SJCRH30 (cell line): ENCODE measurements around the gene THSD4. TPM values are rescaled to one million over a fixed set of nuclear protein-coding genes. Genes with fewer than 3 reads are reported as not detected.
A peak's percentile ranks its signal among the peaks of the same experiment; 100 is the strongest.
"Not testable (repeated sequence)": the region's sequence is repeated elsewhere in the genome, so short reads cannot be mapped to it uniquely, and the experiment has no call there.

ENCODE experiments used
- DNase-seq, 2 experiments: peaks; one replicate each; pipeline ENCODE4 v3.0.0-alpha.2; 2015 to 2020
- H3K27ac ChIP-seq: fragments of 250-450 bp; sonication (Bioruptor Pico); 2 replicates; pipeline ENCODE4 v1.5.1; 2020; ENCODE audit warnings: mild to moderate bottlenecking, moderate library complexity
- H3K27me3 ChIP-seq: fragments of 250-450 bp; sonication (Bioruptor Pico); 2 replicates; pipeline ENCODE4 v1.5.1; 2020; ENCODE audit warnings: mild to moderate bottlenecking, moderate library complexity
- H3K36me3 ChIP-seq: fragments of 250-450 bp; sonication (Bioruptor Pico); 2 replicates; pipeline ENCODE4 v1.5.1; 2020; ENCODE audit warnings: mild to moderate bottlenecking, moderate library complexity
- H3K4me1 ChIP-seq: fragments of 250-450 bp; sonication (Bioruptor Pico); 2 replicates; pipeline ENCODE4 v1.5.1; 2020; ENCODE audit warnings: mild to moderate bottlenecking, moderate library complexity
- H3K4me3 ChIP-seq: fragments of 250-450 bp; sonication (Bioruptor Pico); 2 replicates; pipeline ENCODE4 v1.5.1; 2020; ENCODE audit warnings: mild to moderate bottlenecking, moderate library complexity
- H3K9me3 ChIP-seq: fragments of 250-450 bp; sonication (Bioruptor Pico); replicated peaks from 2 replicates; pipeline ENCODE4 v1.5.1; 2020; ENCODE audit warnings: mild to moderate bottlenecking, moderate library complexity
- total RNA-seq: library from RNA; depleted of rRNA; stranded (reverse); fragments of >200 nt; shearing (Covaris generic); gene quantifications from 2 replicates; pipeline ENCODE4 v1.2.3, GENCODE V29; 2014

The THSD4 gene
- total RNA-seq, 1 experiment from 2014 or later = 20.7 TPM

GRCh38 chr15:71718116-71718910 is 603.0 kb downstream of the THSD4 start:
- Histone ChIP-seq H3K27me3 (no peaks in the 10 kb centered on the region), H3K4me1 (peaks cover 11% of the 10 kb centered on the region), H3K36me3 (peaks cover 3% of the 10 kb centered on the region; the same call in 1 of the 2 replicates), H3K27ac (no peak overlapping the region), H3K4me3 (no peak overlapping the region), H3K9me3 (0 out of 2 replicates have a peak, but pooled peaks cover 2% of the 10 kb centered on the region)
- DNase-seq = no peak

DNA sequence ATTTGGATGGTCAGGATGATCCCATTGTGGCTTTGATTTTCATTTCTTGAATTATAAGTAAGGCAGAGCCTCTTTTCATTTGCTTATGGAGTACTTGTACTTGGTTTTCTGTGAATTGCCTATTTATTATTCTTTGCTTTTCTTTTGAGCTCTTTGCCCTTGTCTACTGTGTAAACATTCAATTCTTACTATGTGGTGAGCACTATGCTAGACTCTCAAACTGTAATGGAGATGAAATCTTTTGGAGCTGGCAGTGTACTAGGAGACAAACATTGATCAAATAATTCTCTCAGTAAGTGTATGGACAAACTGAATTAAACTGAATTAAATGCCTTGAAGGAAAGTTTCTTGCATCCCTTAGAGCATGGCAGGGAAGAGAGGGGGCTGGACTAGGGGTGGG is 608.1 kb downstream of the THSD4 start:
- Histone ChIP-seq H3K4me1 (no peaks in the 10 kb centered on the region), H3K36me3 (peaks cover 3% of the 10 kb centered on the region; the same call in 1 of the 2 replicates), H3K27ac (no peak overlapping the region), H3K9me3 (0 out of 2 replicates have a peak, but pooled peaks cover 2% of the 10 kb centered on the region), H3K27me3 (no peaks in the 10 kb centered on the region), H3K4me3 (no peak overlapping the region)
- DNase-seq = no peak

DNA sequence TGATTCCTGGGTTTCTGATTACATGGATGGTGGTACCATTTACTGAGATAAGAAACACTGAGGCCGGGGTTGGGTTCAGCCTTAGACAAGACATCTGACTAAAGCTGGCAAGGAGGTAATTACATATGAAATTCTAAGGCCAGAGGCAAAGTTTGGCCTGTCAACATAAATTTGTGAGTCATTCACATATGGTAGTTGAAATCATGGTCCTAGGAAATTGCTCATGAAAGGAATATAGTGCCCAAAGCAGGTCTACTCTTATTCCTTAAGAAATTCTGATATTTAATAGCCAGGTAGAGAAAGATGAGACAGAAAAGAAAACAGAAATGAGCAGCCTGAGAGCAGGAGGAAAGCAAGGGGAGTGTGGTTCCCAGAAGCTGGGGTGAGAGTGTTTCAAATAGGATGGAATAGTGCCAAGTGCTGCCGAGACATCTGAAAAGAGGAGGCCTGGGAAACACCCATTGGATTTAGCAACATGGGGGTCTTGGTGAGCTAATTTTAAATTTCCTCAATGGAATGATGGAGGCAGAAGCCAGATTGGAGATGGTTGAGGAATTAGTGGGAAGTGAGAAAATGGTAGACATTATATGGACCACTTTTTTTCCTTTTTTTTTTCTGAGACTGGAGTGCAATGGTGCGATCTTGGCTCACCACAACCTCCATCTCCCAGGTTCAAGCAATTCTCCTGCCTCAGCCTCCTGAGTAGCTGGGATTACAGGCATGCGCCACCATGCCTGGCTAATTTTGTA is 610.1 kb downstream of the THSD4 start:
- H3K36me3 ChIP-seq, DNase-seq, H3K27ac ChIP-seq, H3K9me3 ChIP-seq, H3K27me3 ChIP-seq, H3K4me3 ChIP-seq: not testable (repeated sequence)
- peaks cover 13% of the 10 kb centered on the region for H3K4me1 ChIP-seq

- no peak for DNase-seq
- H3K4me1 ChIP-seq = peaks cover 17% of the 10 kb centered on the region
Measured at GRCh38 chr15:71728881-71729280, 613.6 kb downstream of the THSD4 start.

DNA sequence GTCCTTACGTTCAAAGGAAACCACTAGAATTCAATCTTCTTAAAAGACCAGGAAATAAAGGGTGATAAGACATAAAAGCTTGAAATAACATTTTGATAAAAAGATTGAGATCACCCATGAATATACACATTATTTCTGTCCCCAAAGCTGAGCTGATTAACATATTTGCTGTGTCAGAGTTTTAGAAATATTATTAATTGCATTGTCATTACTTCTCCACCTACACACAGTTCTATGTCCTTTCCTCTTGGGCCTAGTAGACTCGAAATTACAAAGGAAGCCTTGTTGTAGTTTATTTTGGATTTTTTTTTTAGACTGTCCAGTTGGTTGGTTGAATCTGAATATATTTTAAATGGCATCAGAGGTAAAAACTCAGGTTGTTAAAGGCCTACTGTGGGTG is 614.0 kb downstream of the THSD4 start:
- no peak overlapping the region for H3K4me3 ChIP-seq
- peaks cover 17% of the 10 kb centered on the region for H3K4me1 ChIP-seq
- no peaks in the 10 kb centered on the region for H3K9me3 ChIP-seq
- H3K27ac ChIP-seq = no peak overlapping the region; the same call in 1 of the 2 replicates
- H3K36me3 ChIP-seq = no peaks in the 10 kb centered on the region
- no peaks in the 10 kb centered on the region for H3K27me3 ChIP-seq
- no peak for DNase-seq

More at GRCh38 chr15:71728881-71729280, 613.6 kb downstream of the THSD4 start:
- no peak overlapping the region for H3K27ac ChIP-seq
- H3K36me3 ChIP-seq = no peaks in the 10 kb centered on the region
- no peaks in the 10 kb centered on the region for H3K9me3 ChIP-seq
- no peak overlapping the region for H3K4me3 ChIP-seq
- H3K27me3 ChIP-seq = no peaks in the 10 kb centered on the region

- DNase-seq = peak; percentile 73 to 88
- H3K4me1 ChIP-seq = peaks cover 17% of the 10 kb centered on the region
- H3K36me3 ChIP-seq = no peaks in the 10 kb centered on the region
- H3K27me3 ChIP-seq = no peaks in the 10 kb centered on the region
- no peak overlapping the region for H3K4me3 ChIP-seq
- H3K9me3 ChIP-seq = no peaks in the 10 kb centered on the region
- peak overlapping the region; percentile 6; the same call in 1 of the 2 replicates for H3K27ac ChIP-seq
Measured at GRCh38 chr15:71730277-71731144, 615.2 kb downstream of the THSD4 start.

- Histone ChIP-seq H3K27ac (no peak overlapping the region), H3K4me3 (no peak overlapping the region), H3K36me3 (no peaks in the 10 kb centered on the region), H3K27me3 (no peaks in the 10 kb centered on the region), H3K4me1 (peaks cover 17% of the 10 kb centered on the region), H3K9me3 (no peaks in the 10 kb centered on the region)
- DNase-seq = no peak
Measured at GRCh38 chr15:71732636-71733035, 617.4 kb downstream of the THSD4 start.

DNA sequence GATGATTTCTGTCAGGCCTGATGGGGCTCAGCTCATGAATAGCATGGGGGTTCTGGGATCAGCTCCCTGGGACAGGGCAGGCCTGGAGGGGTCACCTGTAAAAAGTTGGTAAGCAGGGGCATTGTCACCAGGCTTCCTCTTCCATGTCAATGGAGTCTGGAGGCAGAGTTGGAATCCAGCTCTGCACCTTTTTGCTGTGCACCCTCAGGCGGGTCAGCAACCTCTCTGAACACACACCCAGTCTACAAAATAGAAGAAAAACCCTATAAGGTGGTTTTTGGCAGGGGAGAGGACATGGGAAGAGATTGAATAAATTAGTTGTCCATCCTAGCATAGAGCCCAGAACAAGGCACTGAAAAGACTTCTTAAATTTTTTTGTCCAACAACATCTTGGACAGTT is 617.9 kb downstream of the THSD4 start:
- no peak for DNase-seq
- no peak overlapping the region for H3K4me3 ChIP-seq
- peaks cover 17% of the 10 kb centered on the region for H3K4me1 ChIP-seq
- H3K36me3 ChIP-seq = no peaks in the 10 kb centered on the region
- no peaks in the 10 kb centered on the region for H3K27me3 ChIP-seq
- no peak overlapping the region for H3K27ac ChIP-seq
- no peaks in the 10 kb centered on the region for H3K9me3 ChIP-seq

- Histone ChIP-seq H3K4me1 (peaks cover 10% of the 10 kb centered on the region), H3K27me3 (no peaks in the 10 kb centered on the region), H3K9me3 (no peaks in the 10 kb centered on the region), H3K4me3 (no peak overlapping the region), H3K27ac (no peak overlapping the region), H3K36me3 (no peaks in the 10 kb centered on the region)
- DNase-seq = no peak
Measured at GRCh38 chr15:71734709-71735384, 619.6 kb downstream of the THSD4 start.

- no peak overlapping the region for H3K4me3 ChIP-seq
- no peaks in the 10 kb centered on the region for H3K27me3 ChIP-seq
- H3K27ac ChIP-seq = no peak overlapping the region
- no peaks in the 10 kb centered on the region for H3K36me3 ChIP-seq
- no peaks in the 10 kb centered on the region for H3K9me3 ChIP-seq
- DNase-seq = no peak
- peaks cover 4% of the 10 kb centered on the region for H3K4me1 ChIP-seq
Measured at GRCh38 chr15:71735385-71735757, 620.1 kb downstream of the THSD4 start.

DNA sequence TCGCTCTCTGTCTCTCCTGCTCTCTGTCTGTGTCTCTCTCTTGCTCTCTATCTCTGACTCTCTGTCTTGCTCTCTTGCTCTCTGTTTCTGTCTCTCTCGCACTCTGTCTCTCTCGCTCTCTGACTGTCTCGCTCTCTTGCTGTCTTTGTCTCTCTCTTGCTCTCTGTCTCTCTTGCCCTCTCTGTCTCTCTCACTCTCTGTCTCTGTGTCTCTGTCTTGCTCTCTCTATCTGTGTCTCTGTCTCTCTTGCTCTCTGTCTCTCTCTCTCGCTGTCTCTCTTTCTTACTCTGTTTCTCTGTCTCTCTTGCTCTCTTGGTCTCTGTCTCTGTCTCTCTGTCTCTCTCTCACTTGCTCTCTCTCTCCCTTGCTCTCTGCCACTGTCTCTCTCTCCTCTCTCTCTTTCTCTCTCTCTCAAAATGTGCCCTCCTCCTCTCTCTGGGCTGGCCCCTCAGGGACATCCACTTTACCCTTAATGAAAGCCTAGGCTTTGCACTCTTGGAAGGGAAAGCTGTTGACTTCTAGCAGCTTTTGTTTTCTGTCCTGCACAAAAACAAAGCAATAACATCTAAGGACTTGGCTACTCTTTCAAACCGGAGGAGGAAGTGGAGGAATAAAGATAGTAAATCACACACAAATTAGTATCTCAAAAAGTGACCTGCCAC is 621.1 kb downstream of the THSD4 start:
- Histone ChIP-seq H3K9me3 (no peaks in the 10 kb centered on the region), H3K4me1 (no peaks in the 10 kb centered on the region), H3K27ac (no peak overlapping the region), H3K36me3 (no peaks in the 10 kb centered on the region), H3K27me3 (no peaks in the 10 kb centered on the region), H3K4me3 (no peak overlapping the region)
- no peak for DNase-seq

- H3K4me3 ChIP-seq = no peak overlapping the region
- DNase-seq = no peak
Measured at GRCh38 chr15:71737761-71738160, 622.5 kb downstream of the THSD4 start.

GRCh38 chr15:71739355-71739754 is 624.1 kb downstream of the THSD4 start:
- Histone ChIP-seq H3K4me3 (no peak overlapping the region), H3K27ac (no peak overlapping the region), H3K36me3 (no peaks in the 10 kb centered on the region), H3K4me1 (peaks cover 11% of the 10 kb centered on the region; the same call in 1 of the 2 replicates), H3K27me3 (no peaks in the 10 kb centered on the region), H3K9me3 (no peaks in the 10 kb centered on the region)
- DNase-seq = no peak

More at GRCh38 chr15:71737761-71738160, 622.5 kb downstream of the THSD4 start:
- Histone ChIP-seq H3K36me3 (no peaks in the 10 kb centered on the region), H3K27ac (no peak overlapping the region), H3K4me1 (peaks cover under 1% of the 10 kb centered on the region; the same call in 1 of the 2 replicates), H3K27me3 (no peaks in the 10 kb centered on the region), H3K9me3 (no peaks in the 10 kb centered on the region)

- H3K4me1 ChIP-seq = peaks cover 11% of the 10 kb centered on the region; the same call in 1 of the 2 replicates
- H3K27me3 ChIP-seq = no peaks in the 10 kb centered on the region
- no peak overlapping the region for H3K4me3 ChIP-seq
- H3K9me3 ChIP-seq = no peaks in the 10 kb centered on the region
- no peak overlapping the region for H3K27ac ChIP-seq
- H3K36me3 ChIP-seq = no peaks in the 10 kb centered on the region
- peak in 1 of 2 experiments; percentile 59 for DNase-seq
Measured at GRCh38 chr15:71742964-71743363, 627.7 kb downstream of the THSD4 start.
